ENCODE results near the gene USP6NL.

USP6NL gene

GRCh38 chr10:11609052-11609451 is 2.4 kb downstream of the USP6NL start:
- H3K4me3 ChIP-seq (ENCODE audit: low read length), result peak overlapping the region; percentile 74; the same call in 1 of the 2 replicates
- TF ChIP-seq ZNF274 (IDR thresholded peaks at IDR 0.05; ENCODE audit: low read depth, low read length), result no peak

GRCh38 chr10:11608159-11609013 is 3.1 kb downstream of the USP6NL start:
- peak overlapping the region; percentile 74; the same call in 1 of the 2 replicates for H3K4me3 ChIP-seq (ENCODE audit: low read length)
- no peak for TF ChIP-seq ZNF274 (IDR thresholded peaks at IDR 0.05; ENCODE audit: low read depth, low read length)

GRCh38 chr10:11605807-11606408 is 5.5 kb downstream of the USP6NL start:
- no peak for TF ChIP-seq ZNF274 (IDR thresholded peaks at IDR 0.05; ENCODE audit: low read depth, low read length)

GRCh38 chr10:11604865-11605650 is 6.4 kb downstream of the USP6NL start:
- TF ChIP-seq ZNF274 (IDR thresholded peaks at IDR 0.05; ENCODE audit: low read depth, low read length), result no peak
- H3K4me3 ChIP-seq (ENCODE audit: low read length), result peak overlapping the region; percentile 58

More at GRCh38 chr10:11605807-11606408, 5.5 kb downstream of the USP6NL start:
- no peak overlapping the region for H3K4me3 ChIP-seq (ENCODE audit: low read length)

GRCh38 chr10:11603741-11604140 is 7.7 kb downstream of the USP6NL start:
- TF ChIP-seq ZNF274 (IDR thresholded peaks at IDR 0.05; ENCODE audit: low read depth, low read length), result no peak
- no peak overlapping the region for H3K4me3 ChIP-seq (ENCODE audit: low read length)

- no peak overlapping the region for H3K4me3 ChIP-seq (ENCODE audit: low read length)
- TF ChIP-seq ZNF274 (IDR thresholded peaks at IDR 0.05; ENCODE audit: low read depth, low read length), result no peak
Measured at GRCh38 chr10:11602919-11603523, 8.4 kb downstream of the USP6NL start.

GRCh38 chr10:11602358-11602757 is 9.1 kb downstream of the USP6NL start:
- H3K4me3 ChIP-seq (ENCODE audit: low read length), result 0 out of 2 replicates have a peak overlapping the region, but pooled peaks have one; percentile 39
- TF ChIP-seq ZNF274 (IDR thresholded peaks at IDR 0.05; ENCODE audit: low read depth, low read length), result no peak

GRCh38 chr10:11601670-11602069 is 9.8 kb downstream of the USP6NL start:
- TF ChIP-seq ZNF274 (IDR thresholded peaks at IDR 0.05; ENCODE audit: low read depth, low read length), result no peak
- no peak overlapping the region for H3K4me3 ChIP-seq (ENCODE audit: low read length)

GRCh38 chr10:11600280-11600679 is 11.2 kb downstream of the USP6NL start:
- TF ChIP-seq ZNF274 (IDR thresholded peaks at IDR 0.05; ENCODE audit: low read depth, low read length), result no peak
- H3K4me3 ChIP-seq (ENCODE audit: low read length), result peak overlapping the region; percentile 48; the same call in 1 of the 2 replicates

GRCh38 chr10:11598712-11599397 is 12.6 kb downstream of the USP6NL start:
- no peak overlapping the region for H3K4me3 ChIP-seq (ENCODE audit: low read length)
- TF ChIP-seq ZNF274 (IDR thresholded peaks at IDR 0.05; ENCODE audit: low read depth, low read length), result no peak

GRCh38 chr10:11597470-11597869 is 14.0 kb downstream of the USP6NL start:
- no peak for TF ChIP-seq ZNF274 (IDR thresholded peaks at IDR 0.05; ENCODE audit: low read depth, low read length)
- no peak overlapping the region for H3K4me3 ChIP-seq (ENCODE audit: low read length)

- H3K4me3 ChIP-seq (ENCODE audit: low read length), result no peak overlapping the region; the same call in 1 of the 2 replicates
- no peak for TF ChIP-seq ZNF274 (IDR thresholded peaks at IDR 0.05; ENCODE audit: low read depth, low read length)
Measured at GRCh38 chr10:11595395-11595692, 16.1 kb downstream of the USP6NL start.

- no peak overlapping the region; the same call in 1 of the 2 replicates for H3K4me3 ChIP-seq (ENCODE audit: low read length)
- no peak for TF ChIP-seq ZNF274 (IDR thresholded peaks at IDR 0.05; ENCODE audit: low read depth, low read length)
Measured at GRCh38 chr10:11594589-11595394, 16.7 kb downstream of the USP6NL start.
